Endometrium (tissue), 2 donors: ENCODE measurements around the gene WNK2.
"Not testable (repeated sequence)": the region's sequence is repeated elsewhere in the genome, so short reads cannot be mapped to it uniquely, and the experiment has no call there.

Experiments
- FAIRE-seq: peaks from 2 replicates; lab custom pipeline; 2012; peaks lifted over from hg19 to GRCh38; lab: Jason Lieb, UNC
- donor health status: control.
- donor health status: control.

The WNK2 gene

GRCh38 chr9:93183663-93184431, at the start of gene WNK2:
TSS of gene WNK2 (plus strand) at chr9:93184139. CDS start at chr9:93184930, 791 bp downstream.
- no peak for FAIRE-seq

GRCh38 chr9:93134740-93135444, 49.0 kb upstream of the WNK2 start:
- no peak for FAIRE-seq

DNA sequence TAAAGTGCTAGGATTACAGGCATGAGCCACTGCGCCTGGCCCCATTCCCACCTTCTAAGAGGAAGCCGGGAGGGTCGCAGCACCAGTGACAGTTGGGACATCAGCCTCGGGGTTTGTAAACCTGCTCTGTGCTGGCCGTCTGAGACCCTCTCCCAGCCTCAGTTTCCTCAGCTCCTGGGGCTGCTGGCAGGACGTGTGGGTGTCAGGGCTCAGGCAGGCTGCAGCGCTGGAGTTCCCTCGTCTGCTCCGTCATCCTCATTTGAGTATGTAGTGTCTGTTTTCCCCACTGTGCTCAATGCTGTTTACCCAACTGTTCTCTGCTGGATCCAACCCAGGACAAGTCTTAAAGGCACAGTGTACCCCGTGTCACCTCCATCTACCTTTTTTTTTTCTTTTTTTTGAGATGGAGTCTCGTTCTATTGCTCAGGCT, 47.9 kb upstream of the WNK2 start:
- FAIRE-seq = no peak

GRCh38 chr9:93137362-93137761, 46.6 kb upstream of the WNK2 start:
- no peak for FAIRE-seq

GRCh38 chr9:93138171-93138764, 45.7 kb upstream of the WNK2 start:
- no peak for FAIRE-seq

DNA sequence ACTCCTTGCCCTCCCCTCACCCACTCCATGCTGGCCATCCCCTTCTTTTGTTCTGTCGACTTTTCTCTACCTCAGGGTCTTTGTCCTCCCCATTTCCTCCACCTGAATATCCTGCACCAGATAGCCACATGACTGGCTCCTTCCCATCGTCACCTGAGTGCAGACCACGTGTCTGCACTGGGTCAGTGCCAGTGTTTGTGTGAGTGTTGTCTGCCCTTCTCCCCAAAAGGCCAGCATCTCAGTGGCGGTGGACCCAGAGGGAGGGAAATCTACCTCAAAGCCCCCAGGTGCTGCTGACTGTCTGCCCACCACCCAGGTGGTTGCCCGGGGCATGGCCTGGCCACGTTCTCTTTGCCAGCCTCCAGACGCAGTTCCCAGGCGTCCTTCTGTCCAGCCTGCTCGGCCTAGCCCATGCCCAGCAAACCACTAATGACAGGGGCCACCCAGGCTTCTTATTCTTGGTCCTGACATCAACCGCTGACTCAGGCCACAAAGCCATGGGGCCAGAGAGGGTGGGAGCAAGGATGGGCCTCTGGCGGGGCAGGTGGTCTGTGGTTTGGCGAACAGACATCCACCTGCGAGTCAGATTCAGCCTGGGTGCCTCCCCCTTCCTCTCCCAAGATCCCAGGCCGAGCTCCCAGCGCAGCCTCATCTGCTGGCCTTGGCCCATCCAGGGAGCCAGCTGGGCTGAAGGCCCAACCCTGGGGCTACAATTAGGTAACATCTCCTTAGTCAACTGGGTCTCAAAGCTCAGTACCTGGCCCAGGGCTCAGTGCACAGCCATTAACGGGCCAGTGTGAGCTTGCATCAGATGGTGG, 44.4 kb upstream of the WNK2 start:
- no peak for FAIRE-seq

DNA sequence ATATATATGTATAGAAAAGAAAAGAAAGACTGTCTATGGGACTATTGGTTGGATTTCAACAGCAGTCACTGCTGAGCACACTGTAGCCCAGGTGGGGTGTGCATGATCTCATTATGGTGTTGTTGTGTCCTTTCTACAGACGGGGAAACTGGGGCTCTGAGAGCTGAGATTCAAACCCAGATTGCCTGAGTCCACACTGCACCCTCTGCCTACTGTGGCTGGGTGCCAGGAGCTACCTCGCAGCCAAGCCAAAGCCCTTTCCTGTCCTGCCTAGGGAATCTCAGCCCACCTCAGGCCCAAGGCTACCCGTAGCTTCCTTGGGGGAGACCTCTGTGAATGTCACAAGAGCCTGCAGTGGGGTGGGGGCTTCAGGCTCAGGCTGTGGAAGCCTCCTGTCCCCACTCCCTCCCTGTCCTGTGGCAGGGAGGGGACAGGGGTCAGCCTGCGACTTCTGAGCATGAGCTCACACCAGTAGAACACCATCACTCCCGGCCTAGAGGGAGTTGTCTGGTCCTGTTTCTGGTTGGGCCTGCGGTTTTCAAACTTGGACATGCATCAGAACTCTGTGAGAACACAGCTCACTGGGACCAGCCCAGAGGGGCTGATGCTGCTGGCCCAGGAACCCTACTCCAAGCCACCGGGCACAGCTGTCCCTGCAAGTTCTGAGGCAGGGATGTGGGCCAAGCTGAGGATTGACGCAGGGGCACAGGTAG, 42.0 kb upstream of the WNK2 start:
- FAIRE-seq = no peak

- no peak for FAIRE-seq
Measured at GRCh38 chr9:93143830-93144530, 40.0 kb upstream of the WNK2 start.

- not testable (repeated sequence) for FAIRE-seq
Measured at GRCh38 chr9:93146696-93147095, 37.2 kb upstream of the WNK2 start.

- no peak for FAIRE-seq
Measured at GRCh38 chr9:93147632-93148031, 36.3 kb upstream of the WNK2 start.

GRCh38 chr9:93148721-93149120, 35.2 kb upstream of the WNK2 start:
- no peak for FAIRE-seq

DNA sequence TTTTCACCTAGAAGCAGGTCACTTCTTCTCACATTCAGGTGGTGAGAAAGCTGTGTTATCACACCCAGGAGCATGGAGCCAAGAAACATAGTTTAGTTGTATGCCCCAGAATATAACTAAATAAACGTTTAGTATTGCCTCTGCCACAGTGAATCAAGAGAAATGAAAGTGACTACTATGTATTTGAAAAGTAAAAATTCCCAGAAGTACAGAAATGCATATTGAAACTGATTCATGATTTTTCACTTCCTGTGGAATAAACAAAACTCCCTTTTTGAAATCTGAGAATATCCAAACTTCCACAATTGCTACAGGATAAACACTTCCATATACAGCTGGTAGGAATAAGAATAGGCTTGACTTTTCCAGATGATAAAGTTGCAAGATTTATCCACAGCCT, 34.6 kb upstream of the WNK2 start:
- no peak for FAIRE-seq

GRCh38 chr9:93151097-93151784, 32.7 kb upstream of the WNK2 start:
- no peak for FAIRE-seq

DNA sequence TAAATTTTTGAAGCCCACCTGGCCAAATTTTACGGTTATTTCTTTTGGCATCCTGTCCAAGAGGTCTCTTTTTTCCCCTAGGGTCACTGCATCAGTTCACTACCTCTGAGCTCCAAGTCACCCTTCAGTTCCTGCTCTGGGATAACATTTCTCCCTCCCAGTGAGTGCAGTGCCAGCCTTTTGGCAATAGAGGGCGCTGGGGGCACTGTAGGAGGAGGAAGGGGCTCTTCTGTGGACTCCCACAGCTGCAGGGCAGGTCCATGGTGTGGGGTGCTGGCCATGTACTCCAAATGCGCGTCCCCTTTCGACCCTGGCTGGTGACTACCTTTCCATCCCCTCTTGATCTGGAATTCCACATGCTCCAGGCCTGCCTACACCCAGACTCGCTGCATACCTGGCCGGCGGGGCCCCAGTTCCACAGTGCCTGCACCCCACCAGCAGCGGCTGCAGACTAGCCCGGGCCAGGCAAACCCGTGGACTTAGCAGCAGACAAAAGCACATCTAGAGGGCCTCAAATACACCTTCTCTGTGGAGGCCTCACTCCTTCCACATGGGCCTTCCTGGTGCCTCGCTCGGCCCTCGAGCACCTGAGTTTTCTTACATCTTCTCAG, 29.5 kb upstream of the WNK2 start:
- FAIRE-seq = no peak

DNA sequence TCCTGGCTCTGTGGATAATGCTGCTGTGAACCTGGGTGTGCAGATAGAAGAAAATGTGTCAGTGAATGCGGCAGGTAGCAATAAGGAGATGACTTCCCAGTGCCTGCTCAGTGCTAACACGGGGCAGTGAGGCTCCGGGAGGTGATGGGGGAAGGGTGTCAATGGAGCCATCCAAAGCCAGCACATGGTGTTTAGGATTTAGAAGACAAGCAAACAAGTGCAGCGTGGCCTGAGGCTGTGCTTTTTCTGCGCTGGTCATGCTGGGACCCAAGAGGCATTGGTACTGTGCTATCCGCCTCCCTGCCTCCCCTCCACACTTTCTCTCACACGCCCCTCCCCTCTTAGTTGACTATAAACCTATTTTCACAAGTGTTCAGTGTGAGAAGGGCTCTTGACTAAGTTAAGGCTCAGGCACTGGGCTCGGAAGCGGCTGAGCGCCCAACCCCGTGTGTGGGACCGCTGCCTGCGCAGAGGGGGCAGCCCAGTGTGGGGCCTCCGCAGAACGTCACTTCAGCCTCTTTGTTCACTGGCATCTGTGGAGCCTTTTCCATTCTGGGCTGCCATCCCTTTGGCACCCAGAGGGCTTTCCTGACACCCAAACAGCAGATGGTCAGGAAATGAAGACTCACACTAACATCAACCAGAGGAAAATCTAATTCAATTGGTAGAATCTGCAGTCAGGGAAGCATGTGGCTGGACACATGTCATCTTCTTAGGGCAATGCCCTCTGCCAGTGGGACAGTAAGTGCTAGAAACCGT, 28.0 kb upstream of the WNK2 start:
- no peak for FAIRE-seq

DNA sequence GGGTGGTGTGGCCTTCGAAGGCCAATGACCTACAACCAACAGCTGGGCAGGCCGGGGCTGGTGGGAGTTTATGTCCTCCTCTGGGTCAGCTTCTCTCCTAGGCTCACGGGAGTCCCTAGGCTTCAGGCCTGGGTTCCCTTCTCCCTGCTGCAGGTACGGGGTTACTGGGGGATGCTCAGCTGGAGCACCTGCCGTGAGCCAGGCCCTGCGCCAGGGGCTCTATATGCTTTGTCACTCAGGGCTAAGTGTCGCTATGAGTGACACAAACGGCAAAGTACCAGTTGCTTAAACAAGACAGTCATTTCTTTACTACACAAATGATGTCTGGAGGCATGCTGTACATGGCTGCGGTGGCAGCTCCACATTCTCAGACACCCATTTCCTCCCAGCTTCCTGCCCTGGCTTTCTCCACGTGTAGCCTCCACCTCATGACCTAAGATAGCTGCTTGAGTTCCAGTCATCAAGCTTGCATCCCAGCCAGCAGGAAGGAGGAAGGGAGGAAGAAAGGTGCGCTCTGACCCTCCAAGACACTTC, 27.4 kb upstream of the WNK2 start:
- no peak for FAIRE-seq

GRCh38 chr9:93159601-93160471, 24.1 kb upstream of the WNK2 start:
- FAIRE-seq = peak; percentile 80
